ENCODE measurements around the gene PPP1R17.

GRCh38 chr7:31651234-31652062 lies 35.6 kb upstream of the PPP1R17 start:
- no peak for TF ChIP-seq CTCF (IDR thresholded peaks at IDR 0.05)
- TF ChIP-seq SIN3A (IDR thresholded peaks at IDR 0.05; ENCODE audit: borderline replicate concordance, insufficient read depth, low read depth, low read length): no peak

All from Panc1 (cell line).